ENCODE measurements around the gene RASA3.
A peak's percentile ranks its signal among the peaks of the same experiment; 100 is the strongest.

Gene RASA3

DNA sequence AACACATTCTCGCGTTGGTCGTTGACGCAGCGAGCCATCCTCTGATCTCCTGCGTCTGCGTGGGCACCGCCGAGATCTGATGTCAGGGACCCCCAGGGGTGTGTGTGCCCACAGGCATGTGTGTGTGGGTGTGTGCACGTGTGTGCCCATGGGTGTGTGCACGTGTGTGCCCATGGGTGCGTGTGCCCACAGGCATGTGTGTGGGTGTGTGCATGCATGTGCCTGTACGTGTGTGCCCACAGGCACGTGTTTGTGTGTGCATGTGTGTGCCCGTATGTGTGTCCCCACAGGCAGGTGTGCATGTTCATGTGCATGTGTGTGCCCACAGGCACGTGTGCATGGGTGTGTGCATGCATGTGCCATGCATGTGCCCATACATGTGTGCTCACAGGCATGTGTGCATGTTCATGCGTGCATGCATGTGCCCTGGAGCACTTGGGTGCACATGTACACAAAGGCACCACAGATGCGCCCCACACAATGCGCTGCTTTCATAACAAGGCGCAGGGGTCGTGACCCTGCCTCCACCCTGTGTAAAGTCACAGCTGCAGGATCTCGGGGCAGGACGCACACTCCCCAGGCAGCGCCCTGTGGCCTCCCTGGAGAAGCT, 77.5 kb downstream of the RASA3 start:
- no peak for DNase-seq (ENCODE audit: low read depth in 2 of 2)

DNA sequence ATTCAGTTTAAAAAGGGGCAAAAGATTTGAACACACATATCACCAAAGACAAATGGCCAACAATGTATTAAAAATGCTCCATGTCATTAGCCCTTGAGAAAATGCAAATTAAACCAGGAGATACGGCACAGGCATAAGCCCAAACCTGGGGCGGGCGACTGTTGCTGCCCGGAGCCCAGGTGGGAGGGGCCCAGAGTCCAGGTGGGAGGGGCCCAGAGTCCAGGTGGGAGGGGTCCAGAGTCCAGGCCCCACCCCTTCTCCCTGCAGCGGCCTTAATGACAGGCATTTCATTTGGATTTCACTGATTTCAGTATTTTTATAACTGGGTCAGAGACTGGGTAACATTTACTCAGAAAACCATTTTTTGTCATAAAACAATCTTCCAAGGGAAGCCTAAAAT, 78.2 kb downstream of the RASA3 start:
- DNase-seq (ENCODE audit: low read depth in 2 of 2): no peak

DNA sequence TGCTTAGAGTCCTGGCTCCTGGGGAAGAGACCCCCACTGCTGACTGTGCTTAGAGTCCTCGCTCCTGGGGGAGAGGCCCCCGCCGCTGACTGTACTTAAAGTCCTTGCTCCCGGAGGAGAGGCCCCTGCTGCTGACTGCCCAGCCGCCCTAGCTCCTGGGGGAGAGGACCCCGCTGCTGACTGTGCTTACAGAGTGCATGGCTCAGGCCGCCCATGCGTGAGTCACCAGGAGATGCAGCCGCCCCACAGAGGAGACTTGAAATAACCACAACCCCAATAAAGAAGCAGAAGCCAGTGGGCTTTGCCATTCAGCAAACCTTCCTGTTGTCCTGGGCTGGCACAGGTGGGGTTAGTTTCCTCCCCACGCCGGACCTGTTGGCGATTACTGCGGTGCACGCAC, 79.4 kb downstream of the RASA3 start:
- DNase-seq (ENCODE audit: low read depth in 2 of 2): no peak

- DNase-seq (ENCODE audit: low read depth in 2 of 2): no peak
Measured at GRCh38 chr13:114050536-114051450, 81.6 kb downstream of the RASA3 start.

DNA sequence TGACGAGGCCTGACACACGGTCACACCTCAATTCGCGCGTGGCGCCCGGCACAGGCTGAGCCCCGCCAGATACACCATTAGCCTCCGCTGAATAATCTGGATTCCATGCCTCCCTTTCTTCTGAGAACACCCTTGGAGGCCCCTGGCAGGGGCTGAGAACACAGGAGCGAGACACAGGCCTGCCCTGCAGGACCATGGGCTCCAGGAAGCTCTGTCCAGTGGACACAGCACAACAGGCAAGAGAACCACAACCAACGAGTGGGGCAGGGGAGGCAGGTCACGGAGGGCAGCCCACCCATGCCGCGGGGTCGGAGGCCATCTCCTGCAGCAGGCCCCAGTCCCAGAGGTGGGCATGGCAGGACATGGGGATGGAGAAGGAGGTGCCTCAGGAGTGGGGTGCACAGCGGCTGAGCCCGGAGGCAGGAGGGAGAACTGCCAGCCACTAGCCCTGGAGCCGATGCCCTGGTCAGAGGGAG, 82.8 kb downstream of the RASA3 start:
- no peak for DNase-seq (ENCODE audit: low read depth in 2 of 2)

DNA sequence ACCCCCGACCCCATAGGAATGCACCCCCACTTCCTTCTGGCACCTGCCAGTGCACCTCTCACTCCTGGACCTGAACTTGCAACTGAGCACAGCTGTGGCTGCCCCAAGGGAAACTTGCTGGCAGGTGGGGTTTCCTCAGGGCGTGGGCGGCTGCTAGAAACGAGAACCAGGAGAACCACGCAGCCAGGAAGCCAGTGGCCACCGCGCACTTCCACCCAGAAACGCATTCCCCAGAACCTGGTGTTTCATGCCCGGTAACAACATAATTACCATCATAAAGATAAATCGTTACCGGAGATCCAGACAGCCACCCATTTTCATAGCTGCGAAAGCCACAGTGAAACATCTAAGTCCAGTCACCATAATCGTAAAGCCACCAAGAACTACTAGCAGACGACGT, 83.4 kb downstream of the RASA3 start:
- peak; percentile 41 to 61 for DNase-seq (ENCODE audit: low read depth in 2 of 2)

DNA sequence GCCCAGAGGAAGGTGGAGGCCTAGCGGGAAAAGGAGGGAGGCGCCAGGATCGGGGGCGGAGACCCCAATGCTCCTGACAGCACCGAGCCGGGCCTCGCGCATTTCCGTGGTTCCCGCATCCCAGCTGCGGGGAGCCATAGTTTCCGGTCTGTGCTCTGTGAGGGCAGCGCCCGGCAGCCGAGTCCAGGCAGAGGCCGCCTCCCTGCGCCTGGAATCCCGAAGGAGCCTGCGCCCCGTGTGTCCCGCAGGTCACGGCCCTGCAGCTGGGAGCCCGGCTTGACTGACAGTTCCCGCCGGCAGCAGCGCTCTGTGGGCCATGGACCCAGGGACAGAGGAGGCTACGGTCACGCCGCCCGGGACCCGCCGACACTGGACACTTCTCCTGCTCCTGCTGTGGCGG, 84.0 kb downstream of the RASA3 start:
- DNase-seq (ENCODE audit: low read depth in 2 of 2): no peak

- DNase-seq (ENCODE audit: low read depth in 2 of 2): no peak
Measured at GRCh38 chr13:114047358-114047881, 85.0 kb downstream of the RASA3 start.

- no peak for DNase-seq (ENCODE audit: low read depth in 2 of 2)
Measured at GRCh38 chr13:114046431-114046975, 85.9 kb downstream of the RASA3 start.

DNA sequence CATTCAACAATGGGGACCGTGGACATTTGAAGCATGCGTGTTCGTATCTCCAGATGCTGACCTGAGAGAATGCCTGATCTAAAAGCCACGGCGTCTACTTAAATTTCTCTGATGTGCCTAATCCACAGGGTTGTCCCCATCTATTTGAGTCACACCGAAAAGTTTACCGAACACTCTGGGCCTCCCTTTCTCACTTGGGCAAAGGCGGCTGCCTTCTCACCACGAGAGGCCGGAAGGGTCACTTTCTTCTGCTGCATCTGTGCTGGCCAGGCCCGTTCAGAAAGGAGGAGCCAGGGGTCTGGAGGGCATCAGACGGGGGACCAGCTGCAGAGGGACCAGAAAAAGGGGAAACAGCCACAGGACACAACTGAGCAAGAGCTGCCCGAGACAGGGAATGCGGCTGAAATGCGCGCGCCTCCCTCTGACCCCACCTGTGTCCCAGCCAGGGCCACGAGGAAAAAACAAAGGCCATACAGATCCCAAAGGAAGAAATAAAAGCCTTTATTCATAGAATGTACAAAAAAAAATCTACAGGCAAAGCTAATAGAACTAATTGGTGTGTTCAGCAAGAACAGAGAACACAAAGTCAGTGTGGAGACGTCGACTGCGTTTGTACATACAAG, 87.2 kb downstream of the RASA3 start:
- no peak for DNase-seq (ENCODE audit: low read depth in 2 of 2)

- DNase-seq (ENCODE audit: low read depth in 2 of 2): no peak
Measured at GRCh38 chr13:114044486-114044885, 87.9 kb downstream of the RASA3 start.

DNA sequence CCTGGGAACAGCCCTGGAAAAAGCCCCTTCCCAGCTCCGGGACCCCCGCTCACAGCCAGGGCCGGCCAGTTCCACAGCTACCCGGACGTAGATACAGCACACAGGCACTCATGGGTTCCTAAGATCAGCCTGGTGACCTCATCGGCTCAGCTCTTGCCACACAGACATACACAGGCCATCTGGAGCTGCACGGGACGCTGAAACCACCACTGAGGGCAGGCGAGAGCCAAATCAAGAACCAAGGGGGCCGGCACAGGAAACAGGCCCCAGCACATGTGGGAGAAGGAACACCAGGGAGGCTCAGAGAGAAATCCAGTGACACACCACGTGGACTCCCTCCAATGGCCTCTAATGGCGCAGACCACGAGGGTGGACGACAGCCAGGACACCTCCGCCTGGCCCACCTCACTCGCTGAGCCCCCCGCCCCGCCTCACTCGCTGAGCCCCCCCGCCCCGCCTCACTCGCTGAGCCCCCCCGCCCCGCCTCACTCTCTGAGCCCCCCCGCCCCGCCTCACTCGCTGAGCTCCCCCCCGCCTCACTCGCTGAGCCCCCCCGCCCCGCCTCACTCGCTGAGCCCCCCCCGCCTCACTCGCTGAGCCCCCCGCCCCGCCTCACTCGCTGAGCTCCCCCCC, 88.9 kb downstream of the RASA3 start:
- no peak for DNase-seq (ENCODE audit: low read depth in 2 of 2)

- DNase-seq (ENCODE audit: low read depth in 2 of 2): no peak
Measured at GRCh38 chr13:114042066-114042815, 90.2 kb downstream of the RASA3 start.

DNA sequence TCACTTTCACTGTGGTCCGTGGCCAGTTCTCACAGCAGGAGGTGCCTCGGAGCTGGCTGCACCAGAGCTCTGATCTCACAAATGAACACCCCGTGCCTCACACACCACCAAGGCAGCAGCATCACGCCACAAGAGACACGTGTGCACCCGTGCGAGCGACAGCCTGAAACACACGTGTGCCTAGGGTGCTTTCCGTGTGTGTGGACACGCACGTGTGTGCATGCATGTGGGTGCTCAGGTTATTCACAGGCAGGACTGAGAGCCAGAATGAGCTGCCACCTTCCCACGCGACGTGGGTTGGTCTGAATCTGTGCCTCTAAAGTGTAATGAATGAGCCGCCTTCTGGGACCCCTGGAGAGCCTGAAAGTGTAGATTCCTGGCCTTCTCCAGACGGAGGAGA, 90.9 kb downstream of the RASA3 start:
- DNase-seq (ENCODE audit: low read depth in 2 of 2): no peak

GRCh38 chr13:114039471-114040141, 92.8 kb downstream of the RASA3 start:
- no peak for DNase-seq (ENCODE audit: low read depth in 2 of 2)

- no peak for DNase-seq (ENCODE audit: low read depth in 2 of 2)
Measured at GRCh38 chr13:114038900-114039299, 93.5 kb downstream of the RASA3 start.

DNA sequence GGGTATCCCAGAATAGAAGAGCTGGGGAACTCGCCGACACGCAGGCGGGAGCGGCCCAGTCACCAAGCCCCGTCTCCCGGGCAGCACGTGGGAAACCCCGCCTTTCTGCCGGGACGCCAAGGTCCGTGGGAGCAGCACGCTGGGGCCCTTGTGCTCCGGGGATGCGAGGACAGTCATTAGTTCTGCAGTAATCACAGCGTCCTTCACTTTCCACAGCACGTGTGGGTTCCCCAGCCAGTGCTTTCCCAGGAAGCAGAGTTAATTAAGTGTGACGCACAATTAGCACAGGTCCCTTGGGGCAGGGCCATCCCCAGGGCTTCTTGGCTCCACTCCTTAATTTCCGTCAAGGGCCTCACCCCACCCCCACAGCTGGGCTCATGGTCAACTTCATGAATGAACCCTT, 94.2 kb downstream of the RASA3 start:
- no peak for DNase-seq (ENCODE audit: low read depth in 2 of 2)

DNA sequence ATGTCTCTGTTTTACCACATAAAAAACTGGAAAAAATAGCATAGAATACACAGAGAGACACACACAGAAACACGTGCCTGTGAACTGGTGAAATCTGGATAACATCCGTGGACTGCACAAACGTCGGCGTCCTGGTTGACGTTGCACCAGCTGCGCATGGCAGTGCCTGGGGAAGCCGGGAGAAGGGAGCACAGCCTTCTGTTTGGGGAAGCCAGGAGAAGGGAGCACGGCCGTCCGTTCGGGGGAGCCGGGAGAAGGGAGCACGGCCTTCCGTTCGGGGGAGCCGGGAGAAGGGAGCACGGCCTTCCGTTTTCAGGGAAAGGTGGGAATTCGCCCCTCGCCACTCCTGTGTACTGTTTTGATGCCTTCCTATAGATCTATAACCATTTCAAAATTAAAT, 94.7 kb downstream of the RASA3 start:
- no peak for DNase-seq (ENCODE audit: low read depth in 2 of 2)

DNA sequence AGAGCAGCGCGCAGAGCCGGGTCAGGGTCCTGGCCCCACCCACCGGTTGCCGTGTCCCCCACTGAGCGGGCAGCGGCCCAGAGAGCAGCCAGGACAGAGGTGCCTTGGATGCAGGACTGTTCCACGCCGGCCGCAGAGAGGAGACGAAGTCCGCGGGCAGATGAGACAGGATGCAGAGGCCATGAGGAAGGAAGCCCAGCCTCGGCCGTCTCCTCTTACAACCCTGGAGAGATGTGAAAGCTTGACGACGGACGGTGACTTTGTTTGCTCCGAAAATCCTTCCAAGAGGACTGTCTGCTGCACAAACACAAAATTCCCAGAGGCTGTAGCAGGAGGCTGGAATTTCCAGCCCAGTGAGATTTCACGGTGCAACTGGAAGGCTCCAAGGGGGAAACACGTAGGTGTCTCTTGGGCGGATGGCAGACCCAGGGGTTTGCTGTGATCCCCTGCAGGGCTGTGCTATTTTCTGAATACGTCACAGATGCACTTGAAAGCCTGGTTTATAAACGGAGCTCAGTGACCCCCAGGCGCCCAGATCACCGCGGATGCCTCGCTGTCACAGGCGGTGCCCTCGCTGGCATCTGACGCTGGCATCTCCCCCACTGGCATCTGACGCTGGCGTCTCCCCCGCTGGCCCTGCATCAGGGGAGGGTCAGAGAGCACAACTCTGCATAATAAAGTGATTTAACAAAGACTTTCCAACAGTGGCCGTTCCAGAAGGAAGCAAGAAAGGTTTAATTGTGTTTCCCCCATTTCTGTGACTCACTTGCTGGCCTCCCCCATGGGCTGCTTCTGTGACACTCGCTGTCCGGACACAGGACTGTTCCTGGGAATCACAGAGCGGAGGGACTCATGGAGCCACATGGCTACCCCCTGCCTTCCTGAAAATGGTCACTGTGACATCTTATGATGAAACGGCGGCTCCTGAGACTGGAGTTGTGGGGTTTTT, 96.6 kb downstream of the RASA3 start:
- no peak for DNase-seq (ENCODE audit: low read depth in 2 of 2)
